Small intestine (tissue), 7 donors: ENCODE data around the gene RYR2. TPM values are rescaled to one million over a fixed set of nuclear protein-coding genes. Genes with fewer than 3 reads are reported as not detected.
"Not testable (repeated sequence)": the region's sequence is repeated elsewhere in the genome, so short reads cannot be mapped to it uniquely, and the experiment has no call there.

ENCODE experiments used
- DNase-seq, 2 donors: peaks; one replicate each; pipeline versions ENCODE4 v3.0.0 to v3.0.0-alpha.2; 2013
- FAIRE-seq: peaks from 2 replicates; lab custom pipeline; 2012; peaks lifted over from hg19 to GRCh38; lab: Jason Lieb, UNC
- H3K27ac ChIP-seq, 3 donors: one replicate each; pipeline ENCODE4 v1.5.1; 2013; ENCODE audit warnings: low read length in 2 of 3, mild to moderate bottlenecking in 2 of 3, control low read depth in 1 of 3, inconsistent platforms in 1 of 3, low read depth in 1 of 3, moderate library complexity in 1 of 3
- H3K27me3 ChIP-seq, 3 donors: one replicate each; pipeline ENCODE4 v1.6.1; 2013; ENCODE audit warnings: low read length in 3 of 3, inconsistent platforms in 1 of 3; ENCODE audit not compliant: control insufficient read depth in 3 of 3, insufficient read depth in 3 of 3
- H3K36me3 ChIP-seq, 3 donors: one replicate each; pipeline ENCODE4 v1.6.1; 2013; ENCODE audit warnings: low read length in 3 of 3, inconsistent platforms in 1 of 3, low read depth in 1 of 3, mild to moderate bottlenecking in 1 of 3, moderate library complexity in 1 of 3; ENCODE audit not compliant: control insufficient read depth in 3 of 3, insufficient read depth in 2 of 3
- H3K4me1 ChIP-seq, 3 donors: one replicate each; pipeline ENCODE4 v1.6.1; 2013; ENCODE audit warnings: low read length in 2 of 3, inconsistent platforms in 1 of 3, low read depth in 1 of 3, mild to moderate bottlenecking in 1 of 3, moderate library complexity in 1 of 3; ENCODE audit not compliant: control insufficient read depth in 3 of 3, insufficient read depth in 2 of 3
- H3K4me3 ChIP-seq, 3 donors: one replicate each; pipeline ENCODE4 v1.5.1; 2013; ENCODE audit warnings: low read length in 3 of 3, control low read depth in 1 of 3, inconsistent platforms in 1 of 3, low read depth in 1 of 3, mild to moderate bottlenecking in 1 of 3, moderate library complexity in 1 of 3
- H3K9me3 ChIP-seq, 2 donors: one replicate each; pipeline ENCODE4 v1.6.1; 2013; ENCODE audit warnings: low read depth in 1 of 2, low read length in 1 of 2; ENCODE audit not compliant: control insufficient read depth in 2 of 2, insufficient read depth in 1 of 2
- WGBS, 3 donors: extraction: QIAGEN DNeasy Blood & Tissue Kit; methylation state at CpG; one replicate each; pipeline ENCODE4 v1.1.7; 2013; 5-methylcytosine and 5-hydroxymethylcytosine counted together
- polyA plus RNA-seq, 4 donors: library from polyadenylated mRNA; stranded (reverse) in 3 of 4; unstranded in 1 of 4; fragments of 200-250 nt in 3 of 4; fragments of 120-200 nt in 1 of 4; gene quantifications; one replicate each; pipeline versions ENCODE4 v1.2.1 to v1.2.3, GENCODE V29; 2013
- donor health status: healthy with polysubstance abuse.
- donor health status: control.
- donor health status: control.
- donor health status: Bipolar disorder and iron deficiency.
- donor health status: healthy.

The RYR2 gene
- polyA plus RNA-seq, 4 donors: 0.22 to 1.5 (median 0.62) TPM

DNA sequence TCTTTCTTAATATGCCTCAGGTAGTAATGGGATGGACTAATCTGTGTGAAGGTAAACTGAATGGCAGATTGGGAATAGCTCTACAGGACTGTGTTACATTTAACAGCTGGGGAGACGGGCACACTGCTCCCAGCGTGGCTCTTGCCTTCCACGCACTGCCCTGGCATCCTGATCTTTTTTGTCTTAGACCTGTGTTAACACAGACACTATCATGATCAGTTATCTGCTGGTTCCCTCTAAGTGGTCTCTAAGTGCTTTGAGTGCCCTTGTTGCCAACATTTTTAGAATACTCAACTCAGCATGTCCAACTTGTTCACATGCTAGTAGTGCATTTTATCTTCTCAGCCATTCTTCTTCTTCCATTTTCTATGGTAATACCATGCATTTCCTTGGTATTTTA, 208.1 kb downstream of the RYR2 start:
- Histone ChIP-seq H3K9me3 (no peaks in the 10 kb centered on the region), H3K27ac (no peak overlapping the region), H3K4me3 (no peak overlapping the region), H3K36me3 (no peaks in the 10 kb centered on the region), H3K4me1 (no peaks in the 10 kb centered on the region), H3K27me3 (no peaks in the 10 kb centered on the region)
- FAIRE-seq (no peak), DNase-seq (no peak)
- 77 to 84% (median 78%) methylated on average over 3 of the region's 3 CpGs for WGBS, 3 donors

DNA sequence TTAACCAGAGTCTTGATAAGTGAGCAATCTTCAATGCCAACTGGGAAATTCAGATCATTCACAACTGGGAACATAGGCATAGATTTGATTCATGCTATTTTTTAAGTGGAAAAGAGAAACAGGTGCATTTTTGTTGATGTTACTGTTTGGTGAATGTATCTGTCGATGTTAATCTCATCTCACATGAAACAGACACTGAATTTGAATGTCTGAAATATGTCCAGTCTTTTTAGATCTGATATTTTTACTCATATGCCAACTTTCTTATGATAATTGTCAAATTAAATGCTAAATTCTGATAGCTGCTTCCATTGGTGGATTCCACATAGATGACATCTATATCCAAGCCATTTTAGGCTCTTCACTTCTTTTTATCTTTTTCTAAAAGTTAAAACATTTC, 213.1 kb downstream of the RYR2 start:
- FAIRE-seq (no peak), DNase-seq (no peak)
- H3K4me1 ChIP-seq: no peaks in the 10 kb centered on the region
- H3K36me3 ChIP-seq: no peaks in the 10 kb centered on the region
- no peaks in the 10 kb centered on the region for H3K9me3 ChIP-seq
- H3K4me3 ChIP-seq: no peak overlapping the region
- no peaks in the 10 kb centered on the region for H3K27me3 ChIP-seq
- no peak overlapping the region for H3K27ac ChIP-seq
- WGBS, 3 donors: 79 to 84% (median 83%) methylated on average over 1 of the region's 1 CpG

DNA sequence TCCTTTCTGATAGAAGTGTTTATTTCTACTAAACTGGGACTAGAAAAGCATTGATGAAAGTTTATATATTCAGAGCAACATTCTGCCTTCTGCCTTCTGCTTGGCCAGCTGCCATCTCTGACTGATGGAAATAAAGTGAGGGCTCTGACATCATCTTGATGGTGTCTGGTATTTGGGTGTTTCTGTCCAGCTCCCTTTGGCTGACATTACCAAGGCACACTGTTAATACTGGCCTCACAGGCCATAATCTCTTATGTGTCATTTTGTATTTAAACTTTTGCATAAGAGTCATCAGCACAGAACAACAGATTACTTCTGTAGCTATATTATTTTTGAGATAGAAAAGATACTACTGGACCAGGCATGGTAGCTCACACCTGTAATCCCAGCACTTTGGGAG, 216.9 kb downstream of the RYR2 start:
- Histone ChIP-seq H3K4me3 (no peak overlapping the region), H3K4me1 (no peaks in the 10 kb centered on the region), H3K27me3 (no peaks in the 10 kb centered on the region), H3K36me3 (no peaks in the 10 kb centered on the region), H3K9me3 (no peaks in the 10 kb centered on the region), H3K27ac (no peak overlapping the region)
- peak in 1 of 2 donors; percentile 11 for DNase-seq
- no peak for FAIRE-seq

DNA sequence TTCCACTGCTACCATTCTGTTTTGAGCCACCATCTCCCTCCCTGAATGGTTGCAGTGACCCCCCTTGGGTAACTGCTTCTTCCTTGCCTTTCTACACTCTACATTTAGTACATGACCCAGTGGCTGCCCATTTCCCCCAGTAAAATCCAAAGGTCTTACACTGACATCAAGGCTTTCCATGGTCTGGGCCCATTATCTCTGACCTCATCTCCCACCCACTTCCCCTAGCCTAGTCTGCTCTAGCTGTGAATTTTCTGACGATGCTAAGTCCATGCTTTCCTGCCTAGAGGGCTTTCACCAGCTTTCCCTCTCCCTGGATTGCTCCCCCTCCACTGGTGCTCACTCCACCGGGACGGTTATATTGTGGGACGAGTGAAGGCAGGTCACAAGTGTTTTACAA, 219.2 kb downstream of the RYR2 start:
- DNase-seq: no peak
- WGBS, 3 donors: 58 to 69% (median 59%) methylated on average over 4 of the region's 4 CpGs
- no peaks in the 10 kb centered on the region for H3K36me3 ChIP-seq
- H3K27me3 ChIP-seq: no peaks in the 10 kb centered on the region
- H3K4me1 ChIP-seq: no peaks in the 10 kb centered on the region
- no peak for FAIRE-seq
- H3K4me3 ChIP-seq: no peak overlapping the region
- no peaks in the 10 kb centered on the region for H3K9me3 ChIP-seq
- no peak overlapping the region for H3K27ac ChIP-seq

DNA sequence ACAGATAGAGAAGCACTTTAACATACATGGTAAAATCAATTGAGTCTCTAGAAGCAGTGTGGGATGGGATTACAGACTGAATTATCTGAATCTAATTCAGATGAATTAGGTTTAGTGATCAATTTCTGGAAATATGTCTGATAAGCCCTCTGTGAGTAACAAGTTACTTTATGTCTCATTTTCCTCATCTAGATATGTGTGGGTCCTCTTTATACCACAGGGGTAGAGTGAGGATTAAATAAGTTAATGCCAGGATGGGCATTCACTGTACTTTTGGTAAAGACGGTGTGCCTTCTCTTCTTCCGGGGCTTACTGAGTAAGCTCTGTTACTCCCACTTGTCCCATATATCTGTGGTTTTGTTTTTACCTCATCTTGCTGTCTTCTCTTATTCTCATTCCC, 225.8 kb downstream of the RYR2 start:
- H3K4me1 ChIP-seq: no peaks in the 10 kb centered on the region
- no peak overlapping the region for H3K27ac ChIP-seq
- no peak overlapping the region for H3K4me3 ChIP-seq
- WGBS, 3 donors: 82 to 91% (median 90%) methylated on average over 2 of the region's 2 CpGs
- H3K9me3 ChIP-seq: no peaks in the 10 kb centered on the region
- DNase-seq (no peak), FAIRE-seq (no peak)
- H3K27me3 ChIP-seq: no peaks in the 10 kb centered on the region
- H3K36me3 ChIP-seq: no peaks in the 10 kb centered on the region

DNA sequence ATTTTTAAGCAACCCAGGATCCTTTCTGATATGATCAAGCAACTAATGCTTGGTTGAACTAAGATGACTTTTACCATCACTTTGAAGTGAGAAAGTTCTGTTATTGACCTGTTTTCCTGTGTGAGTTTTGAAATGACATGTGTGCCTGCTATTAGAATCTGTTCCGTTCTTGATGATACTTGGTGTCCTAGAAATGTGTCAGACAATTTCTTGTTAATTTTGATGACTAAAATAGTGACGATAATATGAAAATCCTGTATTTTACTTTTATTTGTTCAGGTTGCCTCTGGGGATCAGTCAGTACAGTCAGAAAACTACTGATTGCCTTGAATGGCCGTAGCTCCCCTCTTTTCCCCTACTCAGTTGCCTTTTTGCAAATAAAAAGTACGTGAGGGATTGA, 228.0 kb downstream of the RYR2 start:
- WGBS, 3 donors: 72 to 74% (median 73%) methylated on average over 4 of the region's 4 CpGs
- Histone ChIP-seq H3K27ac (no peak overlapping the region), H3K27me3 (no peaks in the 10 kb centered on the region), H3K36me3 (no peaks in the 10 kb centered on the region), H3K4me1 (no peaks in the 10 kb centered on the region), H3K4me3 (no peak overlapping the region), H3K9me3 (no peaks in the 10 kb centered on the region)
- FAIRE-seq (no peak), DNase-seq (no peak)

DNA sequence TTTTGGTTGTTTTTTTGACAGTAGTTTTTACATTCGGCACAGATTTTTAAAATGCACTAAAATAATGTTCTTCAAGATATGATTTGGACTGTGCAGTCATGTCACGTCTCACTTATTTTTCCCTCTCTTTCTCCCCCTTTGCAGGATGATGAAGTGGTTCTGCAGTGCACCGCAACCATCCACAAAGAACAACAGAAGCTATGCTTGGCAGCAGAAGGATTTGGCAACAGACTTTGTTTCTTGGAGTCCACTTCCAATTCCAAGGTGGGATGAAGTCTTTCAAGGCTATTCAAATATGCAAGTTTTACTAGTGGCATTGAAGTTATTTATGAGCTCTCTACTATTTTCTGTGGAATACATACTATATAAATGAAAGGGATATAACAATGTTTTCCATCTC, 228.4 kb downstream of the RYR2 start:
- Histone ChIP-seq H3K36me3 (no peaks in the 10 kb centered on the region), H3K27me3 (no peaks in the 10 kb centered on the region), H3K4me1 (no peaks in the 10 kb centered on the region), H3K4me3 (no peak overlapping the region), H3K27ac (no peak overlapping the region), H3K9me3 (no peaks in the 10 kb centered on the region)
- 78 to 86% (median 79%) methylated on average over 3 of the region's 3 CpGs for WGBS, 3 donors
- no peak for FAIRE-seq
- DNase-seq: no peak

DNA sequence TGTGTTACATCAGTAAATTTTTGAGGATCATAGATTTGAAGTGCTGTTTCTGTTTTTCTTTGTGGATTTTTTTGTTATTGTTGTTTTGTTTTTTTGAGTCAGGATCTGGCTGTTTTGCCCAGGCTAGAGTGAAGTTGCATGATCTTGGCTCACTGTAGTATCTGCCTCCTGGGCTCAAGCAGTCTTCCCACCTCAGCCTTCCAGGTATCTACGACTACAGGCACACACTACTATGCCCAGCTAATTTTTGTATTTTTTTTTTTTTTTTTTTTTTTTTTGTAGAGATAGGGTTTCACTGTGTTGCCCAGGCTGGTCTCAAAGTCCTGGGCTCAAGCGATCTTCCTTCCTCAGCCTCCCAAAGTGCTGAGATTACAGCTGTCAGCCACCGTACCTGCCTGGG, 236.0 kb downstream of the RYR2 start:
- not testable (repeated sequence) for H3K4me3 ChIP-seq, DNase-seq, H3K27me3 ChIP-seq, H3K9me3 ChIP-seq, FAIRE-seq, H3K36me3 ChIP-seq, H3K27ac ChIP-seq, H3K4me1 ChIP-seq
- 50 to 82% (median 69%) methylated on average over 3 of the region's 3 CpGs for WGBS, 3 donors

DNA sequence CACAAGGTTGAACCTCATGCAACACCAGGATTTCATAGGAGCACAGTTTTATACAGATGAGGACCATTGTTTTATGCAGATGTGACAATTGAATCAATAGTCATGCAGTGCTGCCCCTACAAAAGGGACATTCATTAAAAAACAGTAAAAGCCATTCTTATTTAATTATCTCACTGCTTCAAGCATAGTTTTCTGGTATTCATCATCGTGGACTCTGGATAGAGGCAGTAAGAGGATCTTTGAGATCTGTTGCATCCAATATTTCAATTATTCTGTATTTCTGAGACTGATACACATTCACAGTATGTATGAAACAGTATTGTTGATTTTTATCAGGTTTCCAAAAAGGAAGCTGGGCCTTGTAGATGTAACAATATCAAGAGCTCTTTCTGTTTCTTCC, 237.6 kb downstream of the RYR2 start:
- H3K36me3 ChIP-seq: no peaks in the 10 kb centered on the region
- FAIRE-seq: no peak
- no peak overlapping the region for H3K4me3 ChIP-seq
- WGBS, 3 donors: 50 to 58% (median 54%) methylated on average over 1 of the region's 1 CpG
- no peaks in the 10 kb centered on the region for H3K27me3 ChIP-seq
- no peak overlapping the region for H3K27ac ChIP-seq
- no peaks in the 10 kb centered on the region for H3K4me1 ChIP-seq
- no peaks in the 10 kb centered on the region for H3K9me3 ChIP-seq
- no peak for DNase-seq
